A673 (cell line): ENCODE results near the gene ARHGAP8. TPM values are rescaled to one million over a fixed set of nuclear protein-coding genes. Genes with fewer than 3 reads are reported as not detected.

ENCODE experiments used
- BruUV-seq: library from RNA; stranded (reverse); fragments of 400-500 nt; replicated peaks from 2 replicates; lab custom pipeline; 2021; lab: Mats Ljungman, UMichigan
- CTCF ChIA-PET: fragments of 300-600 bp; sonication (Branson Sonifier 250); formaldehyde crosslinking; loops from one replicate; lab custom pipeline; 2022; ENCODE audit warnings: antibody characterized with exemption; lab: Charles Lee
- POLR2A ChIA-PET: fragments of 300-600 bp; sonication (Branson Sonifier 250); formaldehyde crosslinking; loops from one replicate; lab custom pipeline; 2022; ENCODE audit warnings: antibody characterized with exemption; ENCODE audit not compliant: low non-redundant PET; lab: Charles Lee
- DNase-seq: peaks from one replicate; pipeline ENCODE4 v3.0.0-alpha.2; 2015; ENCODE audit warnings: low spot score
- H3K27ac ChIP-seq: fragments of 200-600 bp; sonication (generic); 2 replicates; pipeline ENCODE4 v1.5.1; 2016; ENCODE audit warnings: mixed run types, low read depth, mild to moderate bottlenecking, mixed read lengths, antibody characterized with exemption, low read length; ENCODE audit not compliant: poor library complexity, severe bottlenecking
- H3K27me3 ChIP-seq: fragments of 200-600 bp; sonication (generic); replicated peaks from 2 replicates; pipeline ENCODE4 v1.6.1; 2017; ENCODE audit warnings: mixed run types, low read depth, mild to moderate bottlenecking, mixed read lengths, antibody characterized with exemption, low read length; ENCODE audit not compliant: insufficient read depth, poor library complexity
- H3K36me3 ChIP-seq: fragments of 200-600 bp; sonication (generic); 2 replicates; pipeline ENCODE4 v1.6.1; 2016; ENCODE audit warnings: mixed run types, mild to moderate bottlenecking, mixed read lengths, antibody characterized with exemption, low read length; ENCODE audit not compliant: insufficient read depth, poor library complexity, severe bottlenecking
- H3K4me1 ChIP-seq: fragments of 200-600 bp; sonication (generic); 2 replicates; pipeline ENCODE4 v1.6.1; 2017; ENCODE audit warnings: mixed run types, mild to moderate bottlenecking, mixed read lengths, antibody characterized with exemption, low read length; ENCODE audit not compliant: insufficient read depth, poor library complexity, severe bottlenecking
- H3K4me3 ChIP-seq: fragments of 200-600 bp; sonication (generic); 2 replicates; pipeline ENCODE4 v1.5.1; 2016; ENCODE audit warnings: low read depth, mixed run types, mild to moderate bottlenecking, mixed read lengths, low read length; ENCODE audit not compliant: poor library complexity, severe bottlenecking
- H3K9me3 ChIP-seq: fragments of 200-600 bp; sonication (generic); 2 replicates; pipeline ENCODE4 v1.6.1; 2016; ENCODE audit warnings: mixed run types, low read depth, mild to moderate bottlenecking, mixed read lengths, antibody characterized with exemption, low read length; ENCODE audit not compliant: poor library complexity, severe bottlenecking
- EZH2 ChIP-seq: fragments of 200-600 bp; sonication (generic); IDR thresholded peaks from 2 replicates; pipeline ENCODE4 v1.6.1; 2017; ENCODE audit warnings: borderline replicate concordance, low read depth, mild to moderate bottlenecking, mixed read lengths, antibody characterized with exemption, low read length; ENCODE audit not compliant: poor library complexity, severe bottlenecking
- intact Hi-C: fragments of 100-400 bp; cut with micrococcal nuclease; formaldehyde crosslinking; loops from one replicate; pipeline ENCODE4 v1.10.0; 2022; ENCODE audit not compliant: unreplicated experiment
- total RNA-seq: library from RNA; stranded (reverse); gene quantifications from 2 replicates; pipeline ENCODE4 v1.2.3, GENCODE V29; 2021
- TF ChIP-seq, protein P1 (sequence below): fragments of 300-800, 200-600 bp; sonication (generic); conservative IDR thresholded peaks from 2 replicates; pipeline ENCODE4 v1.5.1; 2017; ENCODE audit warnings: low read depth, mild to moderate bottlenecking, antibody characterized with exemption, low read length, moderate library complexity, mixed read lengths

Gene ARHGAP8
- total RNA-seq, 1 experiment from 2014 or later = not detected

DNA sequence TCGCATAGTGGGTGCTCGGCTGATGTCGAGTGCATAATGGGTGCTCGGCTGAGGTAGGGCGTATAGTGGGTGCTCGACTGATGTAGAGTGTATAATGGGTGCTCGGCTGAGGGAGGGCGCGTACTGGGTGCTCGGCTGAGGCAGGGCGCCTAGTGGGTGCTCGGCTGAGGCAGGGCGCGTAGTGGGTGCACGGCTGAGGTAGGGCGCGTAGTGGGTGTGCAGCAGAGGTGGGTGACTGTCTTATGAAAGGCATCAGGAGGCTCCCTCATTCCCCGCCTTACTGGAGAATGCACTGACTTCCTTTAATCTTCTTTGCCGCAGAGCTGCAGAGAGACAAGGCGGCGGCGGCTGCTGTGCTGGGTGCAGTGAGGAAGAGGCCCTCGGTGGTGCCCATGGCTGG lies 33.8 kb downstream of the ARHGAP8 start:
- no peak overlapping the region for H3K4me3 ChIP-seq
- DNase-seq = no peak
- H3K36me3 ChIP-seq = no peaks in the 10 kb centered on the region
- ChIA-PET CTCF (no interaction called here), POLR2A (no interaction called here)
- H3K9me3 ChIP-seq = no peaks in the 10 kb centered on the region
- BruUV-seq = no TSS peak
- TF ChIP-seq, protein P1, sequence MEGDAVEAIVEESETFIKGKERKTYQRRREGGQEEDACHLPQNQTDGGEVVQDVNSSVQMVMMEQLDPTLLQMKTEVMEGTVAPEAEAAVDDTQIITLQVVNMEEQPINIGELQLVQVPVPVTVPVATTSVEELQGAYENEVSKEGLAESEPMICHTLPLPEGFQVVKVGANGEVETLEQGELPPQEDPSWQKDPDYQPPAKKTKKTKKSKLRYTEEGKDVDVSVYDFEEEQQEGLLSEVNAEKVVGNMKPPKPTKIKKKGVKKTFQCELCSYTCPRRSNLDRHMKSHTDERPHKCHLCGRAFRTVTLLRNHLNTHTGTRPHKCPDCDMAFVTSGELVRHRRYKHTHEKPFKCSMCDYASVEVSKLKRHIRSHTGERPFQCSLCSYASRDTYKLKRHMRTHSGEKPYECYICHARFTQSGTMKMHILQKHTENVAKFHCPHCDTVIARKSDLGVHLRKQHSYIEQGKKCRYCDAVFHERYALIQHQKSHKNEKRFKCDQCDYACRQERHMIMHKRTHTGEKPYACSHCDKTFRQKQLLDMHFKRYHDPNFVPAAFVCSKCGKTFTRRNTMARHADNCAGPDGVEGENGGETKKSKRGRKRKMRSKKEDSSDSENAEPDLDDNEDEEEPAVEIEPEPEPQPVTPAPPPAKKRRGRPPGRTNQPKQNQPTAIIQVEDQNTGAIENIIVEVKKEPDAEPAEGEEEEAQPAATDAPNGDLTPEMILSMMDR = no peak
- no peak for TF ChIP-seq EZH2
- H3K27me3 ChIP-seq = no peaks in the 10 kb centered on the region
- no peak overlapping the region for H3K27ac ChIP-seq
- no peaks in the 10 kb centered on the region for H3K4me1 ChIP-seq
- intact Hi-C loops = no loop called here

DNA sequence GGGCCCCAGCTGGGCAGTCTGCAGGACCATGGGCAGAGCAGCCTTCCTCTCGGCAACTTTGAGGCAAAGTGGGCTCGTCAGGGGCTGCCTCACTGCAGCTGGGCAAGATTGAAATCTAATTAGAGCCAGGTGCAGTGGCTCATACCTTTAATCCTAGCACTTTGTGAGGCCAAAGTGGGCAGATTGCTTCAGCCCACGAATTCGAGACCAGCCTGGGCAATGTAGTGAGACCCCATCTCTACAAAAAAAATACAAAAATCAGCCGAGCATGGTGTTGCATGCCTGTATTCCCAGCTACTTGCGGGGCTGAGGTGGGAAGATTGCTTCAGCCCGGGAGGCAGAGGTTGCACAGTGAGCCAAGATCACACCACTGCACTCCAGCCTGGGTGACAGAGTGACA lies 34.2 kb downstream of the ARHGAP8 start:
- no peaks in the 10 kb centered on the region for H3K27me3 ChIP-seq
- intact Hi-C loops = no loop called here
- no peaks in the 10 kb centered on the region for H3K9me3 ChIP-seq
- TF ChIP-seq EZH2 = no peak
- TF ChIP-seq, protein P1 = no peak
- H3K36me3 ChIP-seq = no peaks in the 10 kb centered on the region
- POLR2A ChIA-PET = no interaction called here
- DNase-seq = no peak
- no peaks in the 10 kb centered on the region for H3K4me1 ChIP-seq
- BruUV-seq = no TSS peak
- CTCF ChIA-PET = no interaction called here
- H3K4me3 ChIP-seq = no peak overlapping the region
- H3K27ac ChIP-seq = no peak overlapping the region

DNA sequence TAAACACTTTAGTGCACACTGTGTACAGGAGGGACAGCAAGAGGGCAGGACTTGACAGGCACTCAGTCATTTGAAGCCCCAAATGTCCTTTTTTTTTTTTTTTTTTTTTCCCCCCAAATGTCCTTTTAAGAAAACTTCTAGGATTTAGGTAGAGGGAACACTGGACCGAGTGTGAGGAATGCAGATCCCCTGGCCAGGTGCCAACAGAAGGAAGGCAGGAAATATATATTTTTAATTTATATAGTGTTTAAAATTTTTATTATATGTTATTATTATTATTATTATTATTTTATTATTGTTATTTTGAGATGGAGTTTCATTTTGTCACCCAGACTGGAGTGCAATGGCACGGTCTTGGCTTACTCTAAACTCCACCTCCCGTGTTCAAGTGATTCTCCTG lies 35.5 kb downstream of the ARHGAP8 start:
- no peaks in the 10 kb centered on the region for H3K36me3 ChIP-seq
- no peak overlapping the region for H3K4me3 ChIP-seq
- no TSS peak for BruUV-seq
- TF ChIP-seq, protein P1 = no peak
- TF ChIP-seq EZH2 = no peak
- no peak for DNase-seq
- no peaks in the 10 kb centered on the region for H3K9me3 ChIP-seq
- H3K4me1 ChIP-seq = no peaks in the 10 kb centered on the region
- H3K27me3 ChIP-seq = no peaks in the 10 kb centered on the region
- ChIA-PET CTCF (no interaction called here), POLR2A (no interaction called here)
- no peak overlapping the region for H3K27ac ChIP-seq
- intact Hi-C loops = no loop called here
